ENCODE results near the gene HDAC11.

GRCh38 chr3:13491206-13491974 is 11.3 kb downstream of the HDAC11 start:
- TF ChIP-seq CTCF (IDR thresholded peaks at IDR 0.05), result no peak
- TF ChIP-seq POLR2A (IDR thresholded peaks at IDR 0.05), result no peak
- no peak for TF ChIP-seq EP300 (IDR thresholded peaks at IDR 0.05)
- no peak for TF ChIP-seq POLR2AphosphoS5 (IDR thresholded peaks at IDR 0.05)

Measured in upper lobe of left lung (tissue), 4 donors.